ENCODE measurements around the gene BIRC7.
"Not testable (repeated sequence)": the region's sequence is repeated elsewhere in the genome, so short reads cannot be mapped to it uniquely, and the experiment has no call there.

Gene BIRC7

DNA sequence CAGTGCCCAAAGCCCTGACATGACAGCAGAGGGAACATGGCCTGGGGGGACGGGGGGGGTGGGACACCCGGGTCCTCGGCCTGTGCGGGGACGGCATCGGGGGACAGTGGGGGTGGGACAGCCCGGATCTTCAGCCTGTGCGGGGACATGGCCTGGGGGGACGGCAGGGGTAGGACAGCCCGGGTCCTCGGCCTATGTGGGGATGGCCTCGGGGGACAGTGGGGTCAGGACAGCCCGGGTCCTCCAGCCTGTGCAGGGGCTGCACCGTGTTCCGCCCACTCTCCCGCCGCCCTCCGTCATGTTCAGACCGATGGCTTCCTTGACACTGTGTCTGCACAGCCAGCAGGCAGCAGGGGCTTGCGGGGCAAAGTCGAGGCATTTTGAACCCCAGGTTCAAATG is 7.0 kb downstream of the BIRC7 start:
- in situ Hi-C loops (cut with MboI; ENCODE audit: low pct_unique_long_range_greater_than_20kb, low sequenced_read_pairs) = no loop called here
- no peak for DNase-seq

DNA sequence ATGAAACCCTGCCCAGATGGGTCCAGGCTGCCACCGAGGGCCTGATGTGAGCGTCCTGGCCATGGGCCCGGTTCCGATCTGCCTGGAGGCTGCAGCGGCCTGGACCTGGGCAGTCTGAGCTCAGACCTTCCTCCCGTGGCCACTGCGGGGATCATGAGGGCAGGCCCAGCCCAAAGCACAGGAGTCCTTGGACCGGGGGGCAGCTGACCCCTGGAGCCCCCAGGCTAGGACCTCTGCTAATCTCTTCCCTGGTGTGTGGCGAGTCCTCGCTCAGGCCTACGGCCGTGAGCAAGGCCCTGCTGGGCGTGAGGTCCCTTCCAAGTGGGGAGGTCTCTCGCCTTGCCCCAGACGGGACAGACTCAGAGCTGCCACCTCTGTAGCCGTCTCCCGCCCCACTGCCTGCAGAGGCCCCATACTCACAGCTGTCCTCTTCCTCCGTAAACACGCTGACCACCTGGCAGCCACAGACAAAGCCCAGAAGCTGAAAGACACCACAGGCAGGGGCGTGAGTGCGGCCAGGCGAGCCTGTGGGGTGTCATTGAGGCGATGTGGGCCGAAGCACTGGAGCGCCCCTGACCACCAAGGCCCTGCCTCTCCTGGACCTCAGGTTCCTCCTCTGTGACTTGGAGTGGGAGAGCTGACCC is 8.0 kb downstream of the BIRC7 start:
- in situ Hi-C loops (cut with MboI; ENCODE audit: low pct_unique_long_range_greater_than_20kb, low sequenced_read_pairs) = no loop called here
- DNase-seq = no peak

DNA sequence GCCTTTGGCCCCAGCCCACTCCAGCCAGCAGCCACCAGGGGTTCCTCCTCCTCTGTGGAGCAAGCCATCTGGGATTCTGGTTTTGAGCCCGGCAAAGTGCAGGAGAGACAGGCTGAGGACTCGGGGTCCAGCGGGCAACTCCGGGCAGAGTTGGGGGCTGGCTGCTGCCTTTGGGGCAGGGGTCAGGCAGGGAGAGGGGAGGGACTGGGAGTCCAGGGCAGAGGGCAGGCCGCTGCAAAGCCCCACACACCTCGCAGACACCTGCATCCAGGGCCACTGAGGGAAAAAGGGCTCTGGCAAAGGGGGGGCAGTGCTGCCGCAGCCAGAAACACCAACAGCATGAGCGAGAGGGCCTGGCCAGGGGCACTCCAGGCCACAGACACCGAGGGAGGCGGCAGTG is 8.8 kb downstream of the BIRC7 start:
- DNase-seq = no peak
- in situ Hi-C loops (cut with MboI; ENCODE audit: low pct_unique_long_range_greater_than_20kb, low sequenced_read_pairs) = no loop called here

DNA sequence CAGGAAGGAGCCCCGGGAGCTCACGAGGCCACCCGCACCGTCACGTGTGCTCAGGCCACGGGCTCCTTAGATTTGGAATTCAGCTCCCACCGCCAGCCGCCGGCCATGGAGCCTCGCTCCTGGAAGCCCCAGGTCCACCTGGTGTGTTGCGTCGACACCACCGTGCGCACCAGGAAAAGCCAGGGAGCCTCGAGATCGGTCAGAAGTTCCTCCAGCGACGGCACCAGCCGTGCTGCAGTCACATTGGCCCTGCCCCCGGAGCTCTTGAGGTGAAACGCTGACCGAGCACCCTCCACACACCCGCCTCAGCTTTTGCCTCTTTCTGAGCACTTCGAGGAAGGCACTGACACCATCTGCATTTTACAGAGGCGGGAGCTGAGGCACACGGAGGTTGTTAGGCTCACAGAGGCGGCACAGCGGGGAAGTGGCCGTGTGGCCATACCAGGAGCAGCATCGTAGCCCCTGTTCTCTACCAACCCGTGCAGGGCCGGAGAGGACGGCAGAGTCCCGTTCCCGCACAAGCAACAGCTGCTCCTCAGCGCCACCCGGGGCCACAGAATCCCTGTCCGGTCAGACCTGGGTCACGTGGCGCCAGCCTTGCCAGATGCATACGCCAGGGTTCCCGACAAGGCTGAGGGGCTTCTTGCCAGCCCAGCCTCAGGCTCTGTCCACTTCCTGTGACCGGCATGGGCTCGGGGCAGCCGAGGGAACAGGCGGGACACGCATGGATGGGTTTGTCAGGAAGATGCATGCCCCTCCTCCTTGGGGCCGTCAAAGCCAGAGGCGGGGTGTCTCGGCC is 11.0 kb downstream of the BIRC7 start:
- DNase-seq = no peak
- in situ Hi-C loops (cut with MboI; ENCODE audit: low pct_unique_long_range_greater_than_20kb, low sequenced_read_pairs) = no loop called here

DNA sequence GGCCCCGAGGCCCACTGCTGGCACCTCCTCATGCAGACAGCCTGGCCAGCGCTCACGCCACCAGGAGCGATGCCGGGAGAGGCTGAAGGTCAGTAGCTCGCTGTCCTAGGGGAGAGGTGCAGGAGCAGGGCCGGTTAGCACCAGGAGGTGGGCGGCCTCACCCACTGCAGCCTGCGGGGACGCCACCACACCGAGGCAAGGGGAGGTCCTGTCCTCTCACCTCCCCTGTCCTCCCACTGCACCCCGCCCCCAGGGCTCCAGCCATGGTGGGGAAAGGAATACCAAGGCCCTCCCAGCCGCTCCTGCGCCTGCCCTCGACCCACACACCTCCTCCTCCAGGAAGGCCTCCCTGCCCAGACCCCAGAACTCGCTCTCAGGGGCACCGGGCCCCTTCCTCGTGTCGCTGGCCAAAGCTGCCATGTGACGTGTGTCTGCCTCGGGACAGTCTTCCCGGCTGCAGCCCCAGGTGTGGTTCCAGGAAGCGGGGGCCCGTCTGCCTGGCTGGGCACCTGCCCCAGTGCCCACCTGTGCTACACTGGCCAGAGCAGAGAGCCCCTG is 12.0 kb downstream of the BIRC7 start:
- no peak for DNase-seq
- in situ Hi-C loops (cut with MboI; ENCODE audit: low pct_unique_long_range_greater_than_20kb, low sequenced_read_pairs) = no loop called here

DNA sequence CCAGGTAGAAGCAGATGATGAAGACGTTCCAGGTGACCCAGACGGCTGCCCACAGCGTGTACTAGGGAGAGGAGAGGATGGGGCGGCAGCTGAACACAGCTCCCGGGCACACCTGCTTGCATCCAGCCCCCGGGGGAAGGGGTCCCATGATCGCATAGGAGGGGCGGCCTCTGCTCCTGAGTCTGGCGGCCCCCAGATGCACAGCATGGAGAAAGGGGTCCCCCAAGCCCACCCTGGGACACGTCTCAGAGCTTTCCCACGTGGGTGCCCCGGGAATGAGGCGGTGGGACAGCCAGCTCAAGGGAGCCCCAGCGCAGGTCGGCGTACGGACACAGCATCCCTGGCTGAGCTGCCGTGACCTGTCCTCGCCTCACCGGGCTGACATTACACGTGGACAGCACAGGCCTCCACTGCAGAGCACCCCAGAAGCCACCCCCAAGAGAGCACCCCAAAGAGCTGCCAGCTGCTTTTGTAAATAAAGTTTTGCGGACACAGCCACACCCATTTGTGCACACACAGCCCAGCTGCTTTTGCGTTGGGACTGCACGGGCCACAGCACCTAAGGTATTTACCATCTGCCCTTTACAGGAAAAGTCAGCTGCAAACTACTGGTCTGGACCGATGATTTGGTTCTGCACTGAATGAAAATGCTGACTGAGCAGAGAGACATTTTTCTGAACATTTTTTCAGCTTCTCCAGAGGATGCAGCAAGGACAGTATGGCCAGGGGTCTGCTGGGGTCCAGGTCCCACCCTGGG is 13.3 kb downstream of the BIRC7 start:
- in situ Hi-C loops (cut with MboI; ENCODE audit: low pct_unique_long_range_greater_than_20kb, low sequenced_read_pairs) = no loop called here
- no peak for DNase-seq

DNA sequence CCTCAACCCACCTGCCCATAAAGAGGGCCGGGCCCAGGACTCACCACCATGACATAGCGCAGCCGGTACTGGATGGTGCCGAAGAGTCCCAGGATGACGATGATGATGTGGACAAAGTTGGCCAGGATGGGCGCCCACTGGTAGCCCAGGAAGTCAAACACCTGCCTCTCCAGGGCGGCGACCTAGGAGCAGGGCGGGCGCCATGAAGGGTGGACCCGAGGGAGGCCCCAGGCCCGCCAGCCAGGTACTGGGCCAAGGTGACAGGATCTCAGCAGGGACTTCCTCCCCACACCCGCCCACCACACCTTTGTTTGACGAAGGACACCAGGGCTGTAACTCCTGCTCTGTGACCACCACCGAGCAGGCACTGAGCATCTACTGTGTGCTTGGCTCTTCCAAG is 14.2 kb downstream of the BIRC7 start:
- in situ Hi-C loops (cut with MboI; ENCODE audit: low pct_unique_long_range_greater_than_20kb, low sequenced_read_pairs) = no loop called here
- DNase-seq = no peak

DNA sequence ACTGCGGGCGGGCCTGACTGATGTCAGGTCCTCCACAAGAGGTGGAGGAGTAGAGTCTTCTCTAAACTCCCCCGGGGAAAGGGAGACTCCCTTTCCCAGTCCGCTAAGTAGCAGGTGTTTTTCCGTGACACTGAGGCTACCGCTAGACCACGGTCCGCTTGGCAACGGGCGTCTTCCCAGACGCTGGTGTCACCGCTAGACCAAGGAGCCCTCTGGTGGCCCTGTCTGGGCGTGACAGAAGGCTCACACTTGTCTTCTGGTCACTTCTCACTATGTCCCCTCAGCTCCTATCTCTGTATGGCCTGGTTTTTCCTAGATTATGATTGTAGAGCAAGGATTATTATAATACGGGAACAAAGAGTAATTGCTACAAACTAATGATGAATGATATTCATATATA is 15.6 kb downstream of the BIRC7 start:
- DNase-seq = peak; percentile 15
- in situ Hi-C loops (cut with MboI; ENCODE audit: low pct_unique_long_range_greater_than_20kb, low sequenced_read_pairs) = not testable (repeated sequence)

DNA sequence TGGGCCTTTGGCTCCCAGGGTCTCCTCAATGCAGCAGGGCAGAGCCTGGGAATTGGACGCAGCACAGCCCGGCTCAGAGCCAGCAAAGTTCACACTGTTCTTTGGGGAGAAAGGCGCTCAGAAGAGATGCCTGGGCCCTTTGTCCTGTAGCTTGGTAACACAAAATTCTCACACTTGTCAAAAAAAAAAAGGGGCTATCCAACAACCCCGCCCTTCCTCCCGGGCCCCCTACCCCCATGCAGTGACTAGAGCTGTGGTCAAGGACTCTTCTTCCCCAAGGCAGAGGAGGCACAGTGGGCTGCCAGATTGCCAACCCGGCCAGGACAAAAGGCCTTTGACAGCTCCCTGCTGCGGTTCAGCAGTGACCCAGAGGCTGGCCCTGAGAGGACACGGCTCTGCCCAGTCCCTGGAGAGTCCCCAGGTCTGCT is 16.6 kb downstream of the BIRC7 start:
- DNase-seq = no peak
- in situ Hi-C loops (cut with MboI; ENCODE audit: low pct_unique_long_range_greater_than_20kb, low sequenced_read_pairs) = no loop called here

DNA sequence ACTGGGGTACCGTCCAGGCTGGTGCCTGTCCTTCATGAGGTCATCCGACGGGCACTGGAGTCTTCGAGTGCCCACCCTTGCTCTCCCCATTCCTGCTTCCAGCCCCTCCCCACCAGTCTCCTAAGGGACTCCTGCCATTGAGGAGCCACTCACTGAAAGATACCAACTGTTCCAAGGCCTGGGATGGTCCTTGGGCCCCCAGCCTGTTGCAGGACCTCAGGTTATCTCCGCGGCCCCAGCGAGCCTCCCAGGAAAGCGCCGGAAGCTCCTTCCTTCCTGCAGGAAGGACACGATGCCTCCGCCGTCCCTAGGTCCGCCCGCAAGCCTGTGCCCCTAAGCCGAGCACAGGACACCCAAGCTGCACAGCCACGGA is 17.3 kb downstream of the BIRC7 start:
- no peak for DNase-seq
- in situ Hi-C loops (cut with MboI; ENCODE audit: low pct_unique_long_range_greater_than_20kb, low sequenced_read_pairs) = no loop called here

DNA sequence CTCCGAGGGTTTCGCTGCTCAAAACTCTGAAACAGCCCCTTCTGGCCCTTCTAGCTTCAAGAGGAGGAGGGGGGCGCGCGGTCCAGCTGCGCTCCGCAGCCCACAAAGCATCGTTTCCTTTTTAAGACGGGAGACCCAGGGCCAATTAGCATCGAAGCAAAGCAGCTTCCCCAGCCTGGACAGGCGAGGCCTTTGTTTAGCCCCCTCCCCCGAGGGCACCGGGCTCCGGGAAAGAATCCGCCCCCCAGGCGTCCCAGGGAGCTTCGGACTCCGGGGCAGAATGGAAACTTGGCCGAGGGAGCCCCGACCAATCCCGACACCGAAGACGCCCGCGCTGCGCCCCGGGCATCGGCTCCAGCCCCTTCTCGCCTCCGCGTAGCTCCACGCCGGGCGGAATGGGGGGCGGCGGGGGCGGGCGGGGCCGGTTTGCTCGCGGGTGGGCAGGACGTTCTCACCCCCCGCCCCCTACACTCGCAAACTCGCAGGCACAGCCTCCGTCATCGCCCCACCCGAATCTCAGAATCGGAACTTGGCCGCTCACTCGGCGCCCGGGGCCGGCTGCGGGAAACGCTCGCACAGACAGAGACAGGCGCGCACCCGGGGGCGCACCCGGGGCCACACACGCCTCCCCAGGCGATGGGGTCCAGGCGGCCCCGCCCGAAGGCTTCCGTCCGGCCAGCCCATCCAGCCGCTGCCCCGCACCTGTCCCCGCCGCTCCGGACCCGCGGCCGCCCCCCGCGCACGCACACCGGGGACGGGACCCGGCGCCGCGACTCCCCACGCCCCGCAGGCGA is 17.9 kb downstream of the BIRC7 start:
- no peak for DNase-seq
- in situ Hi-C loops (cut with MboI; ENCODE audit: low pct_unique_long_range_greater_than_20kb, low sequenced_read_pairs) = no loop called here

DNA sequence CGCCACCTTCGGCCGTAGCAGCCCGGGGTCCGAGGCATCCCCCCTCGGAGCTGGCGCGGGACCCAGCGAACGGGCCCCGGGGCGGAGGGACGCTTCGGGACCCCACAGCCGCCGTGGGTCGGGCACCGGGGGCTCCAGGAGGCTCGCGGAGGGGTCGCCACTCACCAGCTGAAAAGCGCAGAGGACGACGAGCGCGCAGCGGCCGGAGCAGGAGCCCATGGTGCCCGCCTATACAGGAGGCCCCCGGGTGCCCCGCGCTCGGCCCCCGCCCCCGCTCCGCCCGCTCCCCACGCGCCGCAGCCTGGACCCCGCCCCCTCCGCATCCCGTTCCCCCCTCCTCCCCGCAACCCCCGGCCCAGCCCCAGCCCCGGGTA is 18.5 kb downstream of the BIRC7 start, which contains the start of gene NKAIN4:
NKAIN4 (minus strand) TSS at position 232 of the 374 bp plus-strand sequence; CDS start at position 219, 13 bp downstream.
- DNase-seq = no peak
- in situ Hi-C loops (cut with MboI; ENCODE audit: low pct_unique_long_range_greater_than_20kb, low sequenced_read_pairs) = no loop called here

DNA sequence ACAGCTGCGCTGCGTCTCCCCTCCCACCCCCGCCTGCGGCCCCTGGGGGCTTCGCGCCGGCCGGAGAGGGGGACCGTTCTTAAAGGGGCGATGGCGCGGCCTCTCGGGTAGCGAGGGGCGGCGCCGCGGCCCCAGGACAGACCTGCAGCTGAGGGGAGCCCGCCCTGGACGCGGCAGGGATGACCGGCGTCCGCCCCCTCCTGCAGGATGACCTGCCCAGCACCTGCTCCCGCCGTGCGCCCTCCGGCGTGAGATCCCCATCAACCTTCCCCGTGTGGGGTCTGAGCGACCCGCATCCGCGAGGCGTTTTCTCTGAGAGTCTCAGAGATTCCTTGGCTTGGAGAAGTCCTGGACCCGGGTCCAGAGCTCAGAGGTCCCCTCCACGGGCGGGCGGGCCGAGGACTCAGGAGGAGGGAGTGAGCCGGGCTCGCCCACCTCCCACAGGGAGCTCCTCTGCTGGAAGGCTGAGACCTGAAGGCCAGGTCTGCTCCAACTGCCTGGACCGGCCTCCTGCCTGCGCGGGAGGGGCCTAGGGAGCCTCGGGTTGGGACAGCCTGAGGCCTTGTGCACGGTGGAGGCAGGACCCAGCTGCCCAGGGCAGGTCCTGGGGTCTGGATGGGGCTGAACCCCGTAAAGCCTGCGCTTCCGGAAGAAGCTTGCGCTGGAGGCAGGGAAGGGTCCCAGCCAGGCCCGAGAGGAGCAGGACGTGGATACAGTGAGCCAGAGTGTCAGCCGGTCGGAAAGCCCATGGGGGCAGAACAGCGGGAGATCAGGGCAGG is 19.1 kb downstream of the BIRC7 start:
- no peak for DNase-seq
- in situ Hi-C loops (cut with MboI; ENCODE audit: low pct_unique_long_range_greater_than_20kb, low sequenced_read_pairs) = no loop called here

DNA sequence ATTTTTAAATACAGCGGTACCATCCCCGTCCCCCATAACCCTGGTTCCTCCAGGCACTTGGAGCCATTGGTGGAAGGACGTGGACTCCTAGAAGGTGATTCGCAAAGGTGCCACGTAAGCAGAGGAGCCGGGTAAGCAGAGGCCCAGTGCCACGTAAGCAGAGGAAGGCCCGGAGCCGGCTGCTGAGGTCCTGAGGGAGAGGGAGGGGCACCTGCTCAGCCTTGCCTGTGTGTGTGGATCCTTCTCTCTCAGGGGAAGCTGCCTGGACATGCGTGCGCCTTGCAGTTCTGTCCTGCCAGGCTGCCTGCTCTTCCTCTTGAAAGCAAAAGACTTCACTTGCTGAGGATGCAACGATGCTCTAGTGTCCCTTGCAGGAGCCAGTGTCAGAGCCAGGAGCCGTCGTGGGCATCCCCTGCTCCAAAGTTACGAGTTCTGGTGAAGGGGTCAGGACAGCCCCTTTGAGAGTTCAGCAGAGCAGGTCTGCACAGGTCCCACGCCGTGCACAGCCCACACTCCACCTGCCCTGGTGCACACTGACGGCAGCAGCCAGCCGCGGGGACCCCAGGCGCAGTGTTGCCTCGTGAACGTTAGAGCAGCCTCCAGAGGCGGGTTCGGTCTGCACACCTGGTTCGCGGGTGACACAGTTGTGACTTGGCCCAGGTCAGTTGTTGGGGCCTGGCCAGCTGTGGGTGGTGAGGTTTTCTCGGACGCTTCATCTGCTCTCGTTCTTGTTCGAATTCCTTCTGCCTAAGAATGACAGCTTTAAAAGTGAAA is 20.4 kb downstream of the BIRC7 start:
- DNase-seq = peak; percentile 21

DNA sequence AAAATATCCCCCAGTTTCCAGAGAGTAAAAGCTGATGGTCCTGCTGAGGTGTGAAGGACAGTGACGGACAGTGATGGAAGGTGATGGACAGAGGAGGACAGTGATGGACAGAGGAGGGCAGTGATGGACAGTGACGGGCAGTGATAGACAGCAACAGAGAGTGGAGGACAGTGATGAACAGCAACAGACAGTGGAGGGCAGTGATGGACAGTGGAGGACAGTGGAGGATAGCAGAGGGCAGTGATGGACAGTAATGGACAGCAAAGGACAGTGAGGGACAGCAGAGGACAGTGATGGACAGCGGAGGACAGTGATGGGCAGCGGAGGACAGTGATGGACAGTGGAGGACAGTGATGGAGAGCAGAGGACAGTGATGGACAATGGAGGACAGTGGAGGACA is 21.2 kb downstream of the BIRC7 start:
- in situ Hi-C loops (cut with MboI; ENCODE audit: low pct_unique_long_range_greater_than_20kb, low sequenced_read_pairs) = no loop called here
- no peak for DNase-seq

More for the DNA sequence above, 20.4 kb downstream of the BIRC7 start:
- in situ Hi-C loops (cut with MboI; ENCODE audit: low pct_unique_long_range_greater_than_20kb, low sequenced_read_pairs) = no loop called here

DNA sequence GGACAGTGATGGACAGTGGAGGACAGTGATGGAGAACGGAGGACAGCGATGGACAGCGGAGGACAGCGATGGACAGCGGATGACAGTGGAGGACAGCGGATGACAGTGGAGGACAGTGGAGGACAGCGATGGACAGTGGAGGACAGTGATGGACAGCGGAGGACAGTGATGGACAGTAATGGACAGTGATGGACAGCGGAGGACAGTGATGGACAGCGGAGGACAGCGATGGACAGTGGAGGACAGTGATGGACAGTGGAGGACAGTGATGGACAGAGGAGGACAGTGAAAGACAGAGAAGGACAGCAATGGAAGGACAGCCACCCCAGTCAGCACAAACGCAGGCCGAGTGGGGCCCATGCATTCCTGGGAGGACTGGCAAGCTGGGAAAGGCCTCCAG is 21.9 kb downstream of the BIRC7 start:
- in situ Hi-C loops (cut with MboI; ENCODE audit: low pct_unique_long_range_greater_than_20kb, low sequenced_read_pairs) = no loop called here
- DNase-seq = no peak

DNA sequence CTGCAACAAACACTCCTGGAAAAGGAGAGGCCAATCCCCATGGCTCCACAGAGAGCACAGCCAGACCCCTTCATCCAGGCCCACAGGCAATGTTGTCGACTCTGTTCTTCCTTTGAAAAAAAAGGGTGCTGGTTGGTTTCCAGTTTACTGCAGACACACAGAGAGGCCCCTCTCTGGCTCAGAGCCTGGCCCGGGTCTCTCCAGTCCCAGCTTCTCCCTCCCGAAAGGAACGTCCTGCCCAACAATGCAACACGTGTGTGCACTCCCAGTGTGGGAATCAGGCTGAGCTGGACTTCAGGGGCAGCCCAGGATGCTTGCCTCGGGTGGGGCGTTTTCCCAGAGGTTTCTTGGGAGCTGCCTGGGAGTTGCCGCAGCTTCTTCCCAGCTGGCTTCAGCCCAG is 23.1 kb downstream of the BIRC7 start:
- DNase-seq = no peak
- in situ Hi-C loops (cut with MboI; ENCODE audit: low pct_unique_long_range_greater_than_20kb, low sequenced_read_pairs) = no loop called here
